ENCODE measurements around the gene TERB1. TPM values are rescaled to one million over a fixed set of nuclear protein-coding genes. Genes with fewer than 3 reads are reported as not detected.

TERB1 gene
- total RNA-seq, 1 donor from 2014 or later, result not detected

GRCh38 chr16:66751992-66752322 lies 49.4 kb downstream of the TERB1 start:
- no peak for TF ChIP-seq CTCF (conservative IDR thresholded peaks at IDR 0.05; ENCODE audit: low read depth, low read length)
- peak overlapping the region; percentile 88 for H3K4me3 ChIP-seq (ENCODE audit: low read depth, low read length)
- DNase-seq (ENCODE audit: low read depth), result no peak

DNA sequence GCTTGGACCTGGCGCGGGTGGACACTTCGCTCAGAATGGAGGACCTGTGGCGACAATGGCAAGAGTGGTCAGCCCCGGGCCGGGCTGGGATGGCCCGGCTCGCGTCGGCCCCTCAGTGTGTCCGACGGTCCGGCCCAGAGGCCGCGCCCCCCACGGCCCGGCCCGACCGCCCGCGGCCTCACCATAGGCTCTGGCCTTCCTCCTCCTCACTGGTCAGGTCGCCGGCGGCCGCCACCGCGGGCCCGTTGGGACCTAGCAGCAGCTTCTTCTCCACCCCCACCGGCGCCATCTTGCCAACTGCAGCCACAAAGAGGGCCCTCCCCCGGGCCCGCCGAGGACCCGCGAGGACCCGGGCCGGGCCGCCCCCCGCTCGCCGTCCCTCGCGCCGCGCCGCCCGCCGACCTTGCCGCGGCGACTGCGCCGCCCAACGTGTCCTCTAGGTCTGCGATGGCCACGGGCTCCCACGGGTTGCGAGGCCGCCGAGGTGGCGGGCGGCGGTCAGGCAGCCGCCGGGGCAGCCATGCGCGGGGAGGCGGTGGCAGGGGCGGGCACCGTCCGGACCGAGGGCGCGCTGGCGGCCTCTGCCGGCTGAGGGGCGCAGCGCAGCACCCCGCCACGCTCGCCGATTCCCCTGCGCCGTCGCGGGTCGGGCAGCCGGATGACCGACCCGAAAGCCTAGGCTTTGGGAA lies 49.9 kb downstream of the TERB1 start, which contains the start of gene DYNC1LI2:
DYNC1LI2 (minus strand) TSS at position 307 of the 689 bp plus-strand sequence; CDS start at position 289, 18 bp downstream.
- peak; percentile 57 for TF ChIP-seq CTCF (conservative IDR thresholded peaks at IDR 0.05; ENCODE audit: low read depth, low read length)
- no peak for DNase-seq (ENCODE audit: low read depth)
- H3K4me3 ChIP-seq (ENCODE audit: low read depth, low read length), result peak within 1 kb of the TSS; percentile 88

DNA sequence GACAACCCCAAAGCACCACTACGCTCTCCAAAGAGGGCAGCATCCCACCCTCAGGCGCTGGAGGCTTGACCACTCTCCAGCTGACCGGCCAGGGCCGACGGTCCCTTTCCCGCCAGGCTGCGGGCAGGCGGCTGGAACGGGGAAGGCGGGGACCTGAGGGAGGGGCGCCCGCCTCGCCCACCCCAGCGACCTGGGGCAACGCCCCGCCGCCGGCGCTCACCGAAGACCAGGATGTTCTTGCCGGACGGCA lies 50.4 kb downstream of the TERB1 start:
- peak overlapping the region; percentile 88 for H3K4me3 ChIP-seq (ENCODE audit: low read depth, low read length)
- DNase-seq (ENCODE audit: low read depth), result no peak
- no peak for TF ChIP-seq CTCF (conservative IDR thresholded peaks at IDR 0.05; ENCODE audit: low read depth, low read length)

GRCh38 chr16:66750279-66751052 lies 50.9 kb downstream of the TERB1 start:
- no peak for DNase-seq (ENCODE audit: low read depth)
- TF ChIP-seq CTCF (conservative IDR thresholded peaks at IDR 0.05; ENCODE audit: low read depth, low read length), result no peak
- H3K4me3 ChIP-seq (ENCODE audit: low read depth, low read length), result peak overlapping the region; percentile 88

DNA sequence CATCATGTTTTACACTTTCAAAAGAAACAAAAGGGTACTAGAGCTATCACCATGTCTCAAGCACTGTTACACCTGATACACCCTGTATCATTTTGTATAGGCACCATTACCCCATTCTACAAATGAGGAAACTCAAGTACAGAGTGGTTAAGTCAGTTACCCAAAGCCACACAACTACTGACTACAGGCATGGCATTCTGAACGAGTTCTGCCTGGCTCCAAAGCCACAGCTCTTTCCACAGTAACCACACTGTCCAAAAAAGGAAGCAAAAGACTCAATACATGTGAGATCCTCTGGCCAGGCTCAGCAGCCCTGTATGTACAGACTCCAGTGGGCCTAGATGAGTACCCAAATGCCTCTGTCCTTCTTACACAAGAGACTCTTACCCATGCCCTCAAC lies 54.7 kb downstream of the TERB1 start:
- no peak for TF ChIP-seq CTCF (conservative IDR thresholded peaks at IDR 0.05; ENCODE audit: low read depth, low read length)
- H3K4me3 ChIP-seq (ENCODE audit: low read depth, low read length), result no peak overlapping the region
- DNase-seq (ENCODE audit: low read depth), result no peak

- no peak overlapping the region for H3K4me3 ChIP-seq (ENCODE audit: low read depth, low read length)
- no peak for DNase-seq (ENCODE audit: low read depth)
- no peak for TF ChIP-seq CTCF (conservative IDR thresholded peaks at IDR 0.05; ENCODE audit: low read depth, low read length)
Observed at GRCh38 chr16:66746048-66746447, 55.3 kb downstream of the TERB1 start.

Data from epithelial cell of proximal tubule (primary cell).